Activated CD4-positive, alpha-beta T cell treated with anti-CD3 and anti-CD28 coated beads, Interleukin-2, amount 50 U/mL, for 24 hours (primary cell): ENCODE results near the gene RNF43.

Experiments
- DNase-seq, 2 donors: peaks; one replicate each; pipeline ENCODE4 v3.0.0-alpha.2; 2020; ENCODE audit warnings: low read depth in 1 of 2, low spot score in 1 of 2

RNF43 gene

GRCh38 chr17:58382872-58383242 lies 34.5 kb downstream of the RNF43 start:
- no peak for DNase-seq

- no peak for DNase-seq
These were observed 35.0 kb downstream of the RNF43 start for GRCh38 chr17:58382108-58382871.

GRCh38 chr17:58381124-58382035 lies 36.0 kb downstream of the RNF43 start:
- DNase-seq, result no peak

- DNase-seq, result no peak
These were observed 36.9 kb downstream of the RNF43 start for GRCh38 chr17:58380207-58381123.

GRCh38 chr17:58379511-58379824 lies 37.9 kb downstream of the RNF43 start:
- DNase-seq, result no peak

- DNase-seq, result no peak
These were observed 38.4 kb downstream of the RNF43 start for GRCh38 chr17:58378733-58379510.

- DNase-seq, result no peak
These were observed 39.7 kb downstream of the RNF43 start for GRCh38 chr17:58377661-58378060.

- no peak for DNase-seq
These were observed 40.2 kb downstream of the RNF43 start for GRCh38 chr17:58377093-58377601.

- no peak for DNase-seq
These were observed 40.8 kb downstream of the RNF43 start for GRCh38 chr17:58376472-58377000.

GRCh38 chr17:58375811-58376210 lies 41.5 kb downstream of the RNF43 start:
- DNase-seq, result no peak

- no peak for DNase-seq
These were observed 42.1 kb downstream of the RNF43 start for GRCh38 chr17:58375256-58375655.

- DNase-seq, result no peak
These were observed 43.4 kb downstream of the RNF43 start for GRCh38 chr17:58373923-58374322.

- no peak for DNase-seq
These were observed 44.3 kb downstream of the RNF43 start for GRCh38 chr17:58373003-58373402.

- no peak for DNase-seq
These were observed 45.9 kb downstream of the RNF43 start for GRCh38 chr17:58371300-58371950.

- DNase-seq, result no peak
These were observed 46.6 kb downstream of the RNF43 start for GRCh38 chr17:58370716-58371115.

- DNase-seq, result no peak
These were observed 47.0 kb downstream of the RNF43 start for GRCh38 chr17:58370309-58370708.

- no peak for DNase-seq
These were observed 47.9 kb downstream of the RNF43 start for GRCh38 chr17:58369214-58370031.

- no peak for DNase-seq
These were observed 48.5 kb downstream of the RNF43 start for GRCh38 chr17:58368860-58369213.
